ENCODE measurements around the gene TSR3.

The TSR3 gene

DNA sequence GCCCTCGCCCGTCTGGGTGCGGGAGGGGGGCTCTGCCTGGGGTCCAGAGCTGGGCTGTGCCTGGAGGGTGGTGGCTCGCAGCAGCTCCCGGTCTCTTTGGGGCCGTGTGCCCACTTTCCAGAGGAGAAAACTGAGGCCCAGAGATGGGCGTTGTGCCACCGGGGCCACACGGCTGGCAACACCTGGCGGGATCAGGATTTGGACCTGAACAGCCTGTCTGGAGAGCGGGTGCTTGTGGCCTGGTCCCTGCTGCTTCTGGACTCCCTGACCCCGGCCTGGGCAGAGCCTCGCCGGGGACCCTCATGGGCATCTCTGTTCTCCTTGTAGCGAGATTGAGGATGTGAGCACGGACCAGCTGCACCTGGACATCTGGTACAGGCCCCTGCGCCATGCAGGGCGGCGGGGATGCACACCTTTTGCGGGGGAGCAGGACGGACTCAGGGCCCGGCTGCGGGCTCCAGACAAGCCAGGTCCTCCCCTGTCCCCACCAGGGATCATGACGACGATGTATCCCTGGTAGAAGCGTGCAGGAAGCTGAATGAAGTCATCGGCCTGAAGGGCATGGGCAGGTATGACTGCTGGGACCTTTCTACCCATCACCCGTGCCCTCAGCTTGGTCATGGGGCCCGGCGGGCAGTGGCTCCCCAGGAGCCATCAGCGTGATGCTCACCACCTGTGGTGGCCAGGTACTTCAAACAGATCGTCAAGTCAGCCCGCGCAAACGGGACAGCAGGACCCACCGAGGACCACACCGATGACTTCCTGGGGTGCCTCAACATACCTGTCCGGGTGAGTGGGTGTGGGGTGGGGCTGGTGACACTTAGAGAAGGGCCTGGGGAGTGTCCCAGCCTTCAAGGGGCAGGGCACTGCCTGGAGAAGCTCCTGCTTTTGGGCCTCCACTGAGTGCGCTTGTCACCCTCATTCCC is 9.9 kb downstream of the TSR3 start:
- TF ChIP-seq ZFX (IDR thresholded peaks at IDR 0.05; ENCODE audit: borderline replicate concordance), result no peak
- TF ChIP-seq, protein P1, sequence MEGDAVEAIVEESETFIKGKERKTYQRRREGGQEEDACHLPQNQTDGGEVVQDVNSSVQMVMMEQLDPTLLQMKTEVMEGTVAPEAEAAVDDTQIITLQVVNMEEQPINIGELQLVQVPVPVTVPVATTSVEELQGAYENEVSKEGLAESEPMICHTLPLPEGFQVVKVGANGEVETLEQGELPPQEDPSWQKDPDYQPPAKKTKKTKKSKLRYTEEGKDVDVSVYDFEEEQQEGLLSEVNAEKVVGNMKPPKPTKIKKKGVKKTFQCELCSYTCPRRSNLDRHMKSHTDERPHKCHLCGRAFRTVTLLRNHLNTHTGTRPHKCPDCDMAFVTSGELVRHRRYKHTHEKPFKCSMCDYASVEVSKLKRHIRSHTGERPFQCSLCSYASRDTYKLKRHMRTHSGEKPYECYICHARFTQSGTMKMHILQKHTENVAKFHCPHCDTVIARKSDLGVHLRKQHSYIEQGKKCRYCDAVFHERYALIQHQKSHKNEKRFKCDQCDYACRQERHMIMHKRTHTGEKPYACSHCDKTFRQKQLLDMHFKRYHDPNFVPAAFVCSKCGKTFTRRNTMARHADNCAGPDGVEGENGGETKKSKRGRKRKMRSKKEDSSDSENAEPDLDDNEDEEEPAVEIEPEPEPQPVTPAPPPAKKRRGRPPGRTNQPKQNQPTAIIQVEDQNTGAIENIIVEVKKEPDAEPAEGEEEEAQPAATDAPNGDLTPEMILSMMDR (IDR thresholded peaks at IDR 0.05), result no peak

DNA sequence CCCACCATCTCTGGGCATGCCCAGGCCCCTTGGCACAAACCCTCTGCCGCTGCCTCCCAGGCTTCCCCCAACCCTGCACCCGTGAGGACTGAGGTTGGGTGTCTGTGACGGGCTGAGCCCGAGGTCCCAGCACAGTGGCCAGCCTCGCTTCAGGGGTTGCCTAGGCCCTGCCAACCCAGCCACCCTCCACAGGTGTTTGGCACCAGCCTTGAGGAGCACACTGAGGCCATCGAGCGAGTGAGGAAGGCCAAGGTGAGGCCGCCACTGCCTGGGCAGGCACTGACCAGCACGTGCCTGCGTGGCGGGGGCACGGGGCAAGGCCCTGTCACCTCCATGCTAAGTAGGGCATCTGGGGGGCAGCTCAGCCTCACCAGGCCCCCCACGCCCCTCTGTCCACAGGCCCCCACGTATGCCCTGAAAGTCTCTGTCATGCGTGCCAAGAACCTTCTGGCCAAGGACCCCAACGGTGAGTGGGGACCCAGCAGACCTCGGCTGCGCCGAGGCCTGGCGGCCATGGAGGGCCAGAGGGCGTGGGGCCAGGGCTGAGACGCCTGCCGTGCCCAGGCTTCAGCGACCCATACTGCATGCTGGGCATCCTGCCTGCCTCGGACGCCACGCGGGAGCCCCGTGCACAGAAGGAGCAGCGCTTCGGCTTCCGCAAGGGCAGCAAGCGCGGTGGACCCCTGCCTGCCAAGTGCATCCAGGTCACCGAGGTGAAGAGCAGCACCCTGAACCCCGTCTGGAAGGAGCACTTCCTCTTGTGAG is 10.8 kb downstream of the TSR3 start:
- no peak overlapping the region for H3K27ac ChIP-seq
- no peak for TF ChIP-seq ZFX (IDR thresholded peaks at IDR 0.05; ENCODE audit: borderline replicate concordance)
- TF ChIP-seq, protein P1 (IDR thresholded peaks at IDR 0.05), result no peak

More for the DNA sequence above, 9.9 kb downstream of the TSR3 start:
- no peak overlapping the region for H3K27ac ChIP-seq

DNA sequence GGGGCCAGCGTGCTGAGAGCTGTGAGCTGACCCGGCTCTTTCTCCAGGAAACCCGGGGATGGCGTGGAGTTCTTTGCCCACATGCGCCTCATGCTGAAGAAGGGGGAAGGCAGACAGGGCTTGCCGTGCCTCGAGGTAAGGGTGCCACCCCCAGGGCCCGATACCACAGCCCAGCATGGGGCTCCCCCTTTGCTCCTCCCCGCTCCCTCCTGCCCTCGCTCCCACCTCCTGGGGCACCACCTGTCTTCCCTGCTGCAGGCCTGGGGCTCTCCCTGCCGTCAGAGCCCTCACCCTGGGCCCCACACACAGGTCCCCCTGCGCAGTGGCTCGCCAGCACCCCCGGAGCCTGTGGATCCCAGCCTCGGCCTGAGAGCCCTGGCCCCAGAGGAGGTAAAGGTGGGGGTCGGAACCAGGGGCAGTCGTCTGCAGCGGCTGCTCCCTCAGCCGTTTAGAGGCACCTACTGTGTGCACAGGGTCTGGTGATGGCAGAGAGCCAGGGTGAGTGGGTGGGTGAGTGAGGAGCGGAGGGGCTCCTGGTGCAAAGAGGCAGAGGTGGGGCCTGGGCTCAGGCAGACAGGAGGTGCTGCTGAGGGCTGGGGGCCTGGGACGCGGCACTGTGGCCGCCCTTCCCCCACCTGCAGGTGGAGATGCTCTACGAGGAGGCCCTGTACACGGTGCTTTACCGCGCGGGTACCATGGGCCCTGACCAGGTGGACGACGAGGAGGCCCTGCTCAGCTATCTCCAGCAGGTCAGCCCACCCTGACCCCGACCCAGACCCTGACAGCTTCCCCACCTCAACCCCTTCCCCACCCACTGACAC is 12.6 kb downstream of the TSR3 start:
- TF ChIP-seq ZFX (IDR thresholded peaks at IDR 0.05; ENCODE audit: borderline replicate concordance), result no peak
- TF ChIP-seq, protein P1 (IDR thresholded peaks at IDR 0.05), result no peak
- H3K27ac ChIP-seq, result no peak overlapping the region

DNA sequence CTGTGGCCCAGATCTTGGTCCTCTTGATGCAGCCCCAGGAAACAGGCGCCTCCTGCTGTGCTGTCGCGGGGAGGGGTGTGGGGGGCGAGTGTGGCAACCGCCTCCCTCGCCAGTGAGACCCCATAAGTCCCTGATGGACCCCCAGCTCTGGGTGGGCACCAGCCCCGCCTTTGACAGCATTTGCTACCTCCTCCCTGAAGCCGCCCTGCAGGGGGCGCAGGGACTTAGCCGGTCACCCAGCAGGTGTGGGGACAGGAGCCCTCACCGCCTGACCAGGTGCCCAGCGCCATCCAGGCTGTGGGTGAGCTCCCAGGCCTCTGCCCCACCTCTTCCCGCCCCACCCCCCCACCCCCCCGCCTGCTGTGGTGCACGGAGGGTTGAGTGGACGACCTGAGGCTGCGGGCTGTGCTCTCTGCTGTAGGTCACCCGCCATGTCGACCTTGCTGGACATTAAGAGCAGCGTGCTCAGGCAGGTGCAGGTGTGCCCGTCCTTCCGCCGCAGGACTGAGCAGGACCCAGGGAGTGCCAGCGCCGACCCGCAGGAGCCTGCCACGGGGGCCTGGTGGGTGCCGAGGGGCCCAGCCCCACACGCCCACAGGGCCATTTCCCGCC is 13.5 kb downstream of the TSR3 start:
- TF ChIP-seq ZFX (IDR thresholded peaks at IDR 0.05; ENCODE audit: borderline replicate concordance), result no peak
- TF ChIP-seq, protein P1 (IDR thresholded peaks at IDR 0.05), result peak; percentile 83

DNA sequence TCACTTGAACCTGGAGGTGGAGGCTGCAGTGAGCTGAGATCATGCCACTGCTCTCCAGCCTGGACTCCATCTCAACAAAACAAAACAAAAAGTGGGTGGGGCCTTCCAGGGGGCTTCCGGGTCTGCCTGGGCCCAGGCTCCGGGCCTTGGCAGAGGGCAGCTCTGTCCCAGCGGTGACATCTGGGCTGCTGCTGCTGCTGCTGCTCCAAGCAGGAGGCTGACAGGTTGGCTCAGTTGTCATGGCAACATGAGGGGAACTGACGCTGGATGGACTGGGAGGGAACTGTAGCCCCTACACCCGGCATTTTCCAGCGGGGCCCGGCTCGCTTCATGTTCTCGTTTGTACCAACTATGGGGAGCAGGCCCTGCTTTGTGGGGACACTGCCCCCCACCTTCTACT is 14.2 kb downstream of the TSR3 start:
- TF ChIP-seq, protein P1 (IDR thresholded peaks at IDR 0.05), result no peak
- no peak for TF ChIP-seq ZFX (IDR thresholded peaks at IDR 0.05; ENCODE audit: borderline replicate concordance)
- no peak overlapping the region for H3K27ac ChIP-seq

More for the DNA sequence above, 13.5 kb downstream of the TSR3 start:
- H3K27ac ChIP-seq, result no peak overlapping the region

DNA sequence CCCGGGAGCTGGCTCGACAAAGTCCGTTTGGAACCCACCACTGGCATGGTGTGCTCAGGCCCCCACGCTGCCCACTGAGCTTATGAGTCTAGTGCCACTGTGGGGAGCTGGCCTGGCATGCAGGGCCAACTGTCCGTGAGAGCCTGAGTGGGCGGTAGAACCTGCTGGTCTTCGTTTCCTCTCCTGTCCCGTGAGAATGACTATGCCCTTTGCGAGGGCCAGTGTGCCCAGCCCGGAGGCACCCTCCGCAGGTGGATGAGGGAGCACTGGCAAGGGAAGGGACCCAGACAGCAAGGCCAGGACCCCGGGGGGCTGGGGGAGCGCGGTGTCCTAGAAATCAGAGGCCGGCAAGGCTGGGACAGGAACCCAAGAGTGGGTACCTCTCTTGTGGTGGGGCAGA is 15.1 kb downstream of the TSR3 start:
- no peak overlapping the region for H3K27ac ChIP-seq

More for the DNA sequence above, 15.1 kb downstream of the TSR3 start:
- TF ChIP-seq ZFX (IDR thresholded peaks at IDR 0.05; ENCODE audit: borderline replicate concordance), result no peak
- TF ChIP-seq, protein P1 (IDR thresholded peaks at IDR 0.05), result no peak

All from 22Rv1 (cell line).